ENCODE results near the gene ANKZF1. TPM values are rescaled to one million over a fixed set of nuclear protein-coding genes. Genes with fewer than 3 reads are reported as not detected.

Gene ANKZF1
- total RNA-seq, 8 experiments from 2014 or later: 24.3 to 78.1 (median 48.1) TPM

Other genes with a start within 250 kb of the ANKZF1 start
- gene FEV, start 244.6 kb upstream of the ANKZF1 start, total RNA-seq: 1 to 10 TPM in 1 of 8 experiments, under 1 TPM in 3, not detected in 4; 0.08 to 4.6 (median 0.65) TPM
- 10 to 100 TPM in 1 of 8 experiments, under 1 TPM in 2, not detected in 5; 0.81 to 11.2 (median 0.87) TPM for gene CRYBA2, start 236.4 kb upstream of the ANKZF1 start, total RNA-seq
- 1 to 10 TPM in 3 of 8 experiments, under 1 TPM in 5; 0.46 to 6.3 (median 0.66) TPM for gene CFAP65, start 188.3 kb upstream of the ANKZF1 start, total RNA-seq
- under 1 TPM in 5 of 8 experiments, not detected in 3; 0.08 to 0.57 (median 0.46) TPM for gene IHH, start 168.9 kb upstream of the ANKZF1 start, total RNA-seq
- gene NHEJ1, start 69.0 kb upstream of the ANKZF1 start, total RNA-seq: 10 to 100 TPM in 6 of 8 experiments, 1 to 10 TPM in 2; 7.3 to 55.7 (median 15.5) TPM
- 1 to 10 TPM in 3 of 8 experiments, under 1 TPM in 5; 0.13 to 3.4 (median 0.54) TPM for gene SLC23A3, start 59.8 kb upstream of the ANKZF1 start, total RNA-seq
- 10 to 100 TPM; 18.2 to 44.9 (median 37.5) TPM for gene CNPPD1, start 52.9 kb upstream of the ANKZF1 start, total RNA-seq
- 100 to 1,000 TPM in 1 of 8 experiments, 10 to 100 TPM in 7; 41.0 to 102 (median 69.0) TPM for gene RETREG2, start 51.5 kb upstream of the ANKZF1 start, total RNA-seq
- gene ZFAND2B, start 23.0 kb upstream of the ANKZF1 start, total RNA-seq: 10 to 100 TPM; 19.7 to 35.8 (median 25.7) TPM
- gene ABCB6, start 10.8 kb upstream of the ANKZF1 start, total RNA-seq: 100 to 1,000 TPM in 1 of 8 experiments, 10 to 100 TPM in 7; 14.2 to 122 (median 34.5) TPM
- gene ATG9A, start 170 bp upstream of the ANKZF1 start, total RNA-seq: 10 to 100 TPM; 21.5 to 50.5 (median 34.4) TPM
- gene GLB1L, start 15.6 kb downstream of the ANKZF1 start, total RNA-seq: 10 to 100 TPM in 1 of 8 experiments, 1 to 10 TPM in 7; 5.6 to 30.7 (median 7.5) TPM
- gene STK16, start 15.7 kb downstream of the ANKZF1 start, total RNA-seq: 10 to 100 TPM; 14.6 to 36.9 (median 23.7) TPM
- under 1 TPM in 3 of 8 experiments, not detected in 5; 0.13 to 0.28 (median 0.14) TPM for gene TUBA4B, start 23.4 kb downstream of the ANKZF1 start, total RNA-seq
- 10 to 100 TPM in 2 of 8 experiments, 1 to 10 TPM in 6; 2.3 to 23.4 (median 4.7) TPM for gene TUBA4A, start 24.1 kb downstream of the ANKZF1 start, total RNA-seq
- gene DNAJB2, start 49.6 kb downstream of the ANKZF1 start, total RNA-seq: 100 to 1,000 TPM in 2 of 8 experiments, 10 to 100 TPM in 6; 25.2 to 131 (median 55.0) TPM
- 100 to 1,000 TPM in 1 of 8 experiments, 10 to 100 TPM in 4, 1 to 10 TPM in 1, under 1 TPM in 2; 0.92 to 159 (median 15.3) TPM for gene PTPRN, start 79.6 kb downstream of the ANKZF1 start, total RNA-seq
- 1 to 10 TPM in 1 of 8 experiments, not detected in 7; 1.1 TPM for gene RESP18, start 102.9 kb downstream of the ANKZF1 start, total RNA-seq
- 10 to 100 TPM; 12.7 to 63.4 (median 27.9) TPM for gene DNPEP, start 158.1 kb downstream of the ANKZF1 start, total RNA-seq
- 1 to 10 TPM in 1 of 8 experiments, under 1 TPM in 5, not detected in 2; 0.33 to 1.0 (median 0.76) TPM for gene DES, start 188.6 kb downstream of the ANKZF1 start, total RNA-seq
- 10 to 100 TPM in 7 of 8 experiments, 1 to 10 TPM in 1; 5.5 to 47.6 (median 26.1) TPM for gene SPEG, start 205.0 kb downstream of the ANKZF1 start, total RNA-seq